Activated CD4-positive, alpha-beta T cell treated with anti-CD3 and anti-CD28 coated beads, Interleukin-2, amount 50 U/mL, for 48 hours (primary cell): ENCODE results near the gene OAS1.

ENCODE experiments used
- DNase-seq, 2 experiments: peaks; one replicate each; pipeline ENCODE4 v3.0.0-alpha.2; 2020

OAS1 gene

GRCh38 chr12:112967858-112968257 lies 61.1 kb downstream of the OAS1 start:
- no peak for DNase-seq
